Measurements from ENCODE around the gene METRN. TPM values are rescaled to one million over a fixed set of nuclear protein-coding genes. Genes with fewer than 3 reads are reported as not detected.

Gene METRN
- total RNA-seq, 4 donors from 2014 or later, result 4.0 to 33.8 (median 8.9) TPM

DNA sequence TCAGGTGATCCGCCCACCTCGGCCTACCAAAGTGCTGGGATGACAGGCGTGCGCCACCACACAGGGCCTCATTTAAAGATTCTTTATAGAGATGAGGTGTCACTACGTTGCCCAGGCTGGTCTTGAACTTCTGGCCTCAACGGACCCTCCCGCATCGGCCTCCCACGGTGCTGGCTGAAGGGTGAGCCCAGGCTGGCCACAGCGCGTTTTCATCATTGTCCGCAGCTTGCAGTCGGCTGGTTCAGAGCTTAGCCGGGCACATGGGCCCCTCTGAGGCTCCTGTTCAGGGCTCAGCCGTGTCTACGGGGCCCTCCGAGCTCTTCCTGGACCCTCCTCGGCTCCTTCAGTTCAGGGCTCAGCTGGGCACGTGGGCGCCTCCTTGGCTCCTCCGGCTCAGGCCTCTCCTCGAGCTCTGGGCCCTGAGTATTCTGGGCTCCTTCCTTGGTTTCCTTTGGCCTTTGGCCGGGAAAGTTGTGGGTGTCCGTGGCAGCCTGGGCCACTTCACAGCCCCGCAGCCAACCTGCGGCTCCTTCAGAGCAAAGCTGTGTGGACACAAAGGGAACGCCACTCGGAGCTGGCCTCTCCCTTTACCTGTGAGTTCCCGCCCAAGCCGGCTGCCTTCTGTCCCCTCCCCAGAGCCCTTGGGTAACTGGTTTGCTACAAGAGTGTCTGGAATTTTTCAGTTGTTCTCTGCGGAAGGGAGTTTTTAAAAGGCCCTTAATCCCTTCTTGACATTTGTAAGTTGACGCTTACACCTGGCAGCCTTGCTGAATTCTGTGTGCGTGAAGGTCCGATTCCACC lies 44.4 kb downstream of the METRN start:
- H3K4me1 ChIP-seq, result no peaks in the 10 kb centered on the region
- TF ChIP-seq POLR2A (IDR thresholded peaks at IDR 0.05), result no peak
- TF ChIP-seq, protein P1, sequence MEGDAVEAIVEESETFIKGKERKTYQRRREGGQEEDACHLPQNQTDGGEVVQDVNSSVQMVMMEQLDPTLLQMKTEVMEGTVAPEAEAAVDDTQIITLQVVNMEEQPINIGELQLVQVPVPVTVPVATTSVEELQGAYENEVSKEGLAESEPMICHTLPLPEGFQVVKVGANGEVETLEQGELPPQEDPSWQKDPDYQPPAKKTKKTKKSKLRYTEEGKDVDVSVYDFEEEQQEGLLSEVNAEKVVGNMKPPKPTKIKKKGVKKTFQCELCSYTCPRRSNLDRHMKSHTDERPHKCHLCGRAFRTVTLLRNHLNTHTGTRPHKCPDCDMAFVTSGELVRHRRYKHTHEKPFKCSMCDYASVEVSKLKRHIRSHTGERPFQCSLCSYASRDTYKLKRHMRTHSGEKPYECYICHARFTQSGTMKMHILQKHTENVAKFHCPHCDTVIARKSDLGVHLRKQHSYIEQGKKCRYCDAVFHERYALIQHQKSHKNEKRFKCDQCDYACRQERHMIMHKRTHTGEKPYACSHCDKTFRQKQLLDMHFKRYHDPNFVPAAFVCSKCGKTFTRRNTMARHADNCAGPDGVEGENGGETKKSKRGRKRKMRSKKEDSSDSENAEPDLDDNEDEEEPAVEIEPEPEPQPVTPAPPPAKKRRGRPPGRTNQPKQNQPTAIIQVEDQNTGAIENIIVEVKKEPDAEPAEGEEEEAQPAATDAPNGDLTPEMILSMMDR (IDR thresholded peaks at IDR 0.05), result no peak
- no peak overlapping the region for H3K27ac ChIP-seq
- no peak overlapping the region for H3K4me3 ChIP-seq
- no peak for DNase-seq
- no peaks in the 10 kb centered on the region for H3K36me3 ChIP-seq
- H3K9me3 ChIP-seq, result no peaks in the 10 kb centered on the region
- no peaks in the 10 kb centered on the region for H3K27me3 ChIP-seq

DNA sequence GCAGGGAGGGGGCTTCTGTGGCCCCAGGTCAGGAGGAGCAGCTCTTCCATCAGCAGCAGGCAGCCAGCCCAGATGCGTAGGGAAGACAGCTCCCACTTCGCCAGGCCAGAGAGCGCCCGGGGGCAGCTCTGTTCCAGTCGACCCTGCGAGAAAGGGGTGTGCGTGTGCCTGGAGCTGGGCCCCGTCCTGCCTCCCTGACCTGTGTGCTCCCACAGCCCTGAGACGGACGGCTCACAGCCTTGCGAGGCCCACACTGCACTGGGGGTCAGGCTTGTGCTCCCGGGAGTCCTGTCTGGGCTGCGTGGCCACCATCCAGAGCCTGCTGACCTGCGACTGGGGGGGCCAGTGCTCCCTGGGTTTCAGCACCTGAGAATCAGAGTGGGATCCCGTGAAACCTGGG lies 45.1 kb downstream of the METRN start:
- no peaks in the 10 kb centered on the region for H3K36me3 ChIP-seq
- no peak for DNase-seq
- no peaks in the 10 kb centered on the region for H3K27me3 ChIP-seq
- H3K27ac ChIP-seq, result no peak overlapping the region
- no peaks in the 10 kb centered on the region for H3K4me1 ChIP-seq
- TF ChIP-seq POLR2A (IDR thresholded peaks at IDR 0.05), result no peak
- TF ChIP-seq, protein P1 (IDR thresholded peaks at IDR 0.05), result no peak
- no peak overlapping the region for H3K4me3 ChIP-seq
- H3K9me3 ChIP-seq, result no peaks in the 10 kb centered on the region

DNA sequence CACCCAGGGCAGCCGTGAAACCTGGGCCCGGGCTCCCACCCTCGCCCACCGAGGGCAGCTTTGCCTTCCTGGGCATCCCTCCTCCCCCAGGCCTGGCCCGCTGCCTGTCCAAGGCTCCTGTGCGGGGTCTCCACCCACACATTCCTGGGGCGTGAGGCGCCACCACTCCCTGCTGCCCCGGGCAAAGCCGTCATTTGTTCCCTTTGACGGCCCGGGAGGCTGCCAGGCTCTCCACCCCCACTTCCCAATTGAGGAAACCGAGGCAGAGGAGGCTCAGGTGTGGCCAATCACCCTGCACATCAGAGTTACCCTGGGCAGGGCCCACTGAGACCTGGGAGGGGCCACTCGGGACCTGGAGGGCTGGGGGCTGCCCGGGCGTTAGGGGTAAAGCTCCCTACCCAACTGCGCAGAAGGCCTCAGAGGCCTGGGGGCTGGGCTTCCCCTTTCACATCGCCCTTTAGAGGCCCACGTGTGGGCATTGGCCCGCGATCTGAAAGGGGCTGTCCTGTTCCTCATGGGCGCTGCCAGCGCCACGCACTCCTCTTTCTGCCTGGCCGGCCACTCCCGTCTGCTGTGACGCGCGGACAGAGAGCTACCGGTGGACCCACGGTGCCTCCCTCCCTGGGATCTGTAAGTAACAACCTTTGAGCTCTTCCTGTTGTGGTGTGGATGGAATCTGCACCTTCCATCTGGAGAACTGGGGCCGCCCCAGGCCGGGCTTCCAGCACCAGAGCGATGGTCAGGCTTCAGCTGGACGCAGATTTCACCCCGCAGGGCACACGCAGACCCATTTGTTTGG lies 45.8 kb downstream of the METRN start, which contains the start of gene MSLN:
Gene MSLN, plus strand, starts transcription at position 190 of the 799 bp plus-strand sequence. CDS start 1,947 bp downstream, outside the sequence.
- Histone ChIP-seq H3K9me3 (no peaks in the 10 kb centered on the region), H3K36me3 (no peaks in the 10 kb centered on the region), H3K4me1 (no peaks in the 10 kb centered on the region), H3K27ac (no peak within 1 kb of the TSS), H3K27me3 (no peaks in the 10 kb centered on the region), H3K4me3 (no peak within 1 kb of the TSS)
- no peak for DNase-seq
- TF ChIP-seq, protein P1 (IDR thresholded peaks at IDR 0.05), result no peak

DNA sequence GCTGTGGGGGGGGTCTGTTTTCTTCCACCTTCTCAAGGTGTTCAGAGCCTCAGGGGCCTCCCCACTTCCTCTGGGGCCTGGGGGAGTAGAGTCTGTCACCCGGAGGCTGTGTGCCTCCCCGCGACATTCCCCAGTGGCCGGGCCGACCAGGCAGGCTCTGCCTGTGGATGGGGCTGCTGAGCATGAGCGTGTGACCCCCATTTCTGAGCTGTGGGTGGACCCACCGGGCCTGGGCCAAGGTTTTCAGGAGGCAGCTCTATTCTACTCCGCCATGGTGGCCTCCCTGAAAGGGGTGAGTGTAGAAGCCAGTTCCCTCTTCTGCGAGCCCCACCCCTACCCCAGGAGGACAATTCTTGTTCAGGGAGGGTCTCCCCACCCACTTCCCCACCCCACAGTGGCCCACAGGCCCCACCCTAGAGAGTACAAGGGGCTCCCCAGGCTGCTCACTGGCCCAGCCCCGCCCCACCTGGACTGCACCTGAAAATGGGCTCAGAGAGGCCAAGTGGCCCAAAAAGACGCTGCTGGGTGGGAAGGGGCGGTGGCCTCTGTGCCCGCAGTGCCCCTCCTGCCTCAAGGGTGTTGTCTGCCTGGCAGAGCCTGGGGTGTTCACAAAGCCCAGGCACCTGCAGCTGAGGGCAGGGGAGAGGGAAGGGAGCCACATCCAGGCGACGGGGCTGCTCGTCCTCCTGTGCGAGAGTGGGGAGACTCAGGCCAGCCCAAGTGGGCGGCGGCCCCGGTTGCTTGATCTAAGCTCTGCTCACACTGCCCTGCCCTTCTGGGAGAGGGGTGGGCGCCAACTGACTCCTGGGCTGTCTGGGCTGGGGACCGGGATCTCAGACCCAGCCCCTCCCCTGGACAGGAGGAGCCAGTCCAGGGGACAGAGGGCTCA lies 47.0 kb downstream of the METRN start:
- no peaks in the 10 kb centered on the region for H3K4me1 ChIP-seq
- TF ChIP-seq, protein P1 (IDR thresholded peaks at IDR 0.05), result no peak
- TF ChIP-seq POLR2A (IDR thresholded peaks at IDR 0.05), result no peak
- no peaks in the 10 kb centered on the region for H3K9me3 ChIP-seq
- H3K27ac ChIP-seq, result no peak overlapping the region
- H3K4me3 ChIP-seq, result no peak overlapping the region
- no peaks in the 10 kb centered on the region for H3K36me3 ChIP-seq
- no peaks in the 10 kb centered on the region for H3K27me3 ChIP-seq
- no peak for DNase-seq

DNA sequence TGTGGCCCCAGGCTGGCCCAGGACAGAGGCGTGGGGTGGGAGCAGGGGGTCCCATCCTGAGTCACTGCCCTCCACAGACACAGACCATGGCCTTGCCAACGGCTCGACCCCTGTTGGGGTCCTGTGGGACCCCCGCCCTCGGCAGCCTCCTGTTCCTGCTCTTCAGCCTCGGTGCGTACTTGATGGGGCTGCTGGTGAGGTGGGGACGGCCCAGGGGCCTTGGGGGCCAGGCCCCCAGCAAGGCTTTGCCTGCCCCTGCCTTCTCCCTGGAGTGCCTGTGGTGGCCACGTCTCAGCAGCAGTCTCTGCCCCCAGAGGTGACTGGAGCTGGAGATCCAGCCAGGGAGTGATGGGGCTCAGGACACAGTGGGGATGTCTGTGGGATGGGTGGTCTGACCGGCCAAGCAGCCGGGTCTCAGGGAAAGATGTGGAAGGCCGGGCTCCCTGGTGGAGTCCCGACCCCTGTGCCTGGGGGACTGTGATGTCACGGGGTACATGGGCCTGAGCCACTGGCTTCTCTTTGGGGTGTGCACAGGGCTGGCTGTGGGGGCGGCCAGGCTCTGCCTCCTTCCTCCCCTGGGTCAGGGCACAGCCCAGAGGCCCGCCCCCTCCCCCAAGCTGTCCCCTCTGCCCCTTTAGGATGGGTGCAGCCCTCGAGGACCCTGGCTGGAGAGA lies 47.8 kb downstream of the METRN start:
- no peak for DNase-seq
- Histone ChIP-seq H3K27me3 (no peaks in the 10 kb centered on the region), H3K4me3 (no peak overlapping the region), H3K27ac (no peak overlapping the region), H3K36me3 (no peaks in the 10 kb centered on the region), H3K9me3 (no peaks in the 10 kb centered on the region), H3K4me1 (no peaks in the 10 kb centered on the region)
- TF ChIP-seq, protein P1 (IDR thresholded peaks at IDR 0.05), result no peak
- TF ChIP-seq POLR2A (IDR thresholded peaks at IDR 0.05), result no peak

Data from Peyer's patch (tissue), 4 donors.